ENCODE data around the gene UMAD1.

Gene UMAD1

DNA sequence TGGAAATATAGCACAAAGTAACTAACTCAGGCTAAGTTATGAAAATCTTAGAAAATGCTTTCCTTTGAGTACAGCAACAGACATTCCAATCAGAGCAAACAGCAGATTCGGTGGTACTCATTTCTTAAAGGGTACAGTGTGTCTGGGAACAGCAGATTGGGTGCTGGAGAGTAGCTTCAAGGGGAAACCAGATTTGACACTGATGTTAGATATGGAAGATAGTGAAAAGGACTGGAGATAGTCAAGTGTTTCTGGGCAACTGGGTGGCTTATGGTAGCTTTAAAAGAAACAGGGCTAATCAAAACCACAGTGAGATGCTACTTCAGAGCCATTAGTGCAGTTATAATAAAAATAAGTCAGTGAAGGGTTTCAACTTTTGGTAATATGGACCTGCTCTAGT is 12.1 kb upstream of the UMAD1 start:
- peaks cover 4% of the 10 kb centered on the region for H3K36me3 Mint-ChIP-seq (ENCODE audit: low read depth)
- TF ChIP-seq, protein P1, sequence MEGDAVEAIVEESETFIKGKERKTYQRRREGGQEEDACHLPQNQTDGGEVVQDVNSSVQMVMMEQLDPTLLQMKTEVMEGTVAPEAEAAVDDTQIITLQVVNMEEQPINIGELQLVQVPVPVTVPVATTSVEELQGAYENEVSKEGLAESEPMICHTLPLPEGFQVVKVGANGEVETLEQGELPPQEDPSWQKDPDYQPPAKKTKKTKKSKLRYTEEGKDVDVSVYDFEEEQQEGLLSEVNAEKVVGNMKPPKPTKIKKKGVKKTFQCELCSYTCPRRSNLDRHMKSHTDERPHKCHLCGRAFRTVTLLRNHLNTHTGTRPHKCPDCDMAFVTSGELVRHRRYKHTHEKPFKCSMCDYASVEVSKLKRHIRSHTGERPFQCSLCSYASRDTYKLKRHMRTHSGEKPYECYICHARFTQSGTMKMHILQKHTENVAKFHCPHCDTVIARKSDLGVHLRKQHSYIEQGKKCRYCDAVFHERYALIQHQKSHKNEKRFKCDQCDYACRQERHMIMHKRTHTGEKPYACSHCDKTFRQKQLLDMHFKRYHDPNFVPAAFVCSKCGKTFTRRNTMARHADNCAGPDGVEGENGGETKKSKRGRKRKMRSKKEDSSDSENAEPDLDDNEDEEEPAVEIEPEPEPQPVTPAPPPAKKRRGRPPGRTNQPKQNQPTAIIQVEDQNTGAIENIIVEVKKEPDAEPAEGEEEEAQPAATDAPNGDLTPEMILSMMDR (IDR thresholded peaks at IDR 0.05; ENCODE audit: unreplicated experiment in 3 of 3) = no peak
- no peaks in the 10 kb centered on the region for H3K27me3 Mint-ChIP-seq (ENCODE audit: low read depth)
- no peaks in the 10 kb centered on the region for H3K4me1 Mint-ChIP-seq
- peaks cover 13% of the 10 kb centered on the region for H3K9me3 Mint-ChIP-seq
- no peak overlapping the region for H3K27ac Mint-ChIP-seq
- no peak overlapping the region for H3K4me3 Mint-ChIP-seq

GRCh38 chr7:7630626-7631329 is 9.8 kb upstream of the UMAD1 start:
- Mint-ChIP-seq H3K4me3 (no peak overlapping the region), H3K9me3 (peaks cover 11% of the 10 kb centered on the region), H3K27me3 (ENCODE audit: low read depth) (no peaks in the 10 kb centered on the region), H3K27ac (no peak overlapping the region), H3K4me1 (no peaks in the 10 kb centered on the region), H3K36me3 (ENCODE audit: low read depth) (peaks cover 4% of the 10 kb centered on the region)
- TF ChIP-seq, protein P1 (IDR thresholded peaks at IDR 0.05; ENCODE audit: unreplicated experiment in 3 of 3) = no peak

DNA sequence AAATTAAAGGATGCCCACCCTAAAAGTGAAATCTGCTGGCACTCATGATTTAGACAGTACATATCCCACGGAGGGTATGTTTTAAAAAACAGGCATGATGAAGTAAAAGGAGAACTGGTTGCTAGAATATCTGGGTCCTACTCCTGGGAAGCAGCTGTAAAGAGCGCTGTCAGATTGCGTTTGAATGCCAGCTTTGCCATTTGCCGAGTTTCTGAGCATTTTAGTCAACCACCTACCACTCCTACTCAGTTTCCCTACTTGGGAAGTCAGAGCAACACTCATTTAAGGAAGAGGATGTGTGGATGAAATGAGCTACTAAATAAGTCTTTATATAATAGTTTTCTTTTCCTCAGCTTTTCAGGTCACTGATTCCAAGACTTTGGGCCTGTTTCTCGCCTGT is 1.1 kb upstream of the UMAD1 start:
- Mint-ChIP-seq H3K9me3 (no peaks in the 10 kb centered on the region), H3K27ac (peak overlapping the region; percentile 62 to 86 (median 85)), H3K4me1 (peaks cover 20% of the 10 kb centered on the region), H3K27me3 (ENCODE audit: low read depth) (no peaks in the 10 kb centered on the region), H3K36me3 (ENCODE audit: low read depth) (peaks cover 4% of the 10 kb centered on the region), H3K4me3 (peak overlapping the region; percentile 87 to 94 (median 93))
- TF ChIP-seq, protein P1 (IDR thresholded peaks at IDR 0.05; ENCODE audit: unreplicated experiment in 3 of 3) = no peak

- H3K4me3 Mint-ChIP-seq = peak overlapping the region; percentile 87 to 94 (median 93)
- H3K27ac Mint-ChIP-seq = peak overlapping the region; percentile 62 to 86 (median 85)
- H3K27me3 Mint-ChIP-seq (ENCODE audit: low read depth) = no peaks in the 10 kb centered on the region
- H3K36me3 Mint-ChIP-seq (ENCODE audit: low read depth) = peaks cover 4% of the 10 kb centered on the region
- TF ChIP-seq, protein P1 (IDR thresholded peaks at IDR 0.05; ENCODE audit: unreplicated experiment in 3 of 3) = no peak
- H3K9me3 Mint-ChIP-seq = no peaks in the 10 kb centered on the region
- H3K4me1 Mint-ChIP-seq = peaks cover 20% of the 10 kb centered on the region
Measured at GRCh38 chr7:7639847-7640220, 718 bp upstream of the UMAD1 start.

DNA sequence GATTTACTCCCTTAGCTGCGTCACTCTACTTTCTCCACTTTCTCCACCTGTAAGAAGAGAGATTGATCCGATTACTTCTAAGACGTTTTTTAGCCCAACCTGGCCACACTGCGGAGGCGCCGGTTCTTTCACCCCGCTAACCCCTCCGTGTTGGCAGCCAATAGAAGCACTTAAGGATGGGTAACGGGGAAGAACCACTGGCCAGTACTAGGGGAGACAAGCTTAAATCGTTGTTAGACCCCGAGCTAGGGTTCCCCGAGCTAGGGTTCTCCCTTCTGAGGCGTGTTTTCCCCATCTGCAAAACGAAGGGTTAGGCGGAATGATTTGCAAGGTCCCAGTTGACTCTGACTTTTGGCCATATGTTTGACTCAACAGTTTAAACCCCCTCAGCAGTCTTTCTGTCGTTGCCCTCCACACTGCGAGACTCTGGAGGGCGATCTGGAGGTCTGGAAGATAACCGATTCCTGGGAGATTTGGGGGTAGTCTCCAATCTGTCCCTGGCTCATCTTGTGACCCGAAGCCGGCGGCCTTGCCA is 644 bp downstream of the UMAD1 start:
- peak overlapping the region; percentile 62 to 86 (median 85) for H3K27ac Mint-ChIP-seq
- peaks cover 14% of the 10 kb centered on the region for H3K36me3 Mint-ChIP-seq (ENCODE audit: low read depth)
- peaks cover 5% of the 10 kb centered on the region for H3K9me3 Mint-ChIP-seq
- H3K4me1 Mint-ChIP-seq = peaks cover 20% of the 10 kb centered on the region
- H3K27me3 Mint-ChIP-seq (ENCODE audit: low read depth) = no peaks in the 10 kb centered on the region
- peak overlapping the region; percentile 87 to 94 (median 93) for H3K4me3 Mint-ChIP-seq
- TF ChIP-seq, protein P1 (IDR thresholded peaks at IDR 0.05; ENCODE audit: unreplicated experiment in 3 of 3) = no peak

DNA sequence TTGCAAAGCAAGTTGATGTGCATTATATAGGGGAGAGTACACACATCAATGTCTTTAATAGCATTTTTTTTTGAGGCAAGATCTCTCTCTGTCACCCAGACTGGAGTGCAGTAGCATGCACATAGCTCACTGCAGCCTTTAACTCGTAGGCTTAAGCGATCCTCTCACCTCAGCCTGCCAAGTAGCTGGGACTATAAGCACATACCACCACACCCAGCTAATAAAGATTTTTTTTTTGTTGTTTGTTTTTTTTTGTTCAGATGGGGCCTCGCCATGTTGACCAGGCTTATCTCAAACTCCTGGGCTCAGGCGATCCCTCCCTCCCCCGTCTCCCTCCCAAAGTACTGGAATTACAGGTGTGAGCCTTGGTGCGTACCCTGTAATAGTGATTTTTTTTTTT is 1.5 kb downstream of the UMAD1 start:
- Mint-ChIP-seq H3K4me3 (peak overlapping the region; percentile 87 to 94 (median 93)), H3K9me3 (peaks cover 9% of the 10 kb centered on the region), H3K4me1 (peaks cover 20% of the 10 kb centered on the region), H3K36me3 (ENCODE audit: low read depth) (peaks cover 19% of the 10 kb centered on the region), H3K27ac (peak overlapping the region; percentile 2 to 85 (median 62)), H3K27me3 (ENCODE audit: low read depth) (no peaks in the 10 kb centered on the region)
- TF ChIP-seq, protein P1 (IDR thresholded peaks at IDR 0.05; ENCODE audit: unreplicated experiment in 3 of 3) = no peak

Data from nephron (organoid).